Left colon (tissue), 2 donors: ENCODE data around the gene CRTC1. TPM values are rescaled to one million over a fixed set of nuclear protein-coding genes. Genes with fewer than 3 reads are reported as not detected.

Source experiments
- ATAC-seq: fragments of 200-7000 bp; cut with Tn5 transposase; one replicate; pipeline ENCODE4 v1.9.1; 2020; ENCODE audit warnings: mild to moderate bottlenecking, moderate library complexity
- DNase-seq, 2 donors: peaks; one replicate each; pipeline ENCODE4 v3.0.0-alpha.2; 2020
- intact Hi-C, 2 donors: fragments of 100-400 bp; cut with DNase I in 1 of 2; cut with micrococcal nuclease in 1 of 2; formaldehyde crosslinking; loops; one replicate each; pipeline versions ENCODE4 v1.11.2 to v1.14.0; 2022; cut with DNase I, micrococcal nuclease
- long read RNA-seq: library from polyadenylated mRNA; unstranded; transcript quantifications from one replicate; pipeline ENCODE4 v2.0.0, GENCODE V29; 2021
- total RNA-seq, 2 donors: library from RNA; stranded (reverse); fragmentation: NEBNext Ultra II Directional; extraction: Animal tissue kit (Norgen Biotek cat#: 25700); gene quantifications; one replicate each; pipeline ENCODE4 v1.2.1, GENCODE V29; 2021
- donor health status: DM: no; HTN: no; CAD: no.
- donor health status: DM: yes; HTN: yes; CAD: no.

CRTC1 gene, protein sequence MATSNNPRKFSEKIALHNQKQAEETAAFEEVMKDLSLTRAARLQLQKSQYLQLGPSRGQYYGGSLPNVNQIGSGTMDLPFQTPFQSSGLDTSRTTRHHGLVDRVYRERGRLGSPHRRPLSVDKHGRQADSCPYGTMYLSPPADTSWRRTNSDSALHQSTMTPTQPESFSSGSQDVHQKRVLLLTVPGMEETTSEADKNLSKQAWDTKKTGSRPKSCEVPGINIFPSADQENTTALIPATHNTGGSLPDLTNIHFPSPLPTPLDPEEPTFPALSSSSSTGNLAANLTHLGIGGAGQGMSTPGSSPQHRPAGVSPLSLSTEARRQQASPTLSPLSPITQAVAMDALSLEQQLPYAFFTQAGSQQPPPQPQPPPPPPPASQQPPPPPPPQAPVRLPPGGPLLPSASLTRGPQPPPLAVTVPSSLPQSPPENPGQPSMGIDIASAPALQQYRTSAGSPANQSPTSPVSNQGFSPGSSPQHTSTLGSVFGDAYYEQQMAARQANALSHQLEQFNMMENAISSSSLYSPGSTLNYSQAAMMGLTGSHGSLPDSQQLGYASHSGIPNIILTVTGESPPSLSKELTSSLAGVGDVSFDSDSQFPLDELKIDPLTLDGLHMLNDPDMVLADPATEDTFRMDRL
- total RNA-seq = 10 to 100 TPM; 10.2 TPM
- long read RNA-seq, partial matches to known transcripts = 1 of 8 reads
- long read RNA-seq, other reads (novel, unspliced or antisense) = 7 of 8 reads

DNA sequence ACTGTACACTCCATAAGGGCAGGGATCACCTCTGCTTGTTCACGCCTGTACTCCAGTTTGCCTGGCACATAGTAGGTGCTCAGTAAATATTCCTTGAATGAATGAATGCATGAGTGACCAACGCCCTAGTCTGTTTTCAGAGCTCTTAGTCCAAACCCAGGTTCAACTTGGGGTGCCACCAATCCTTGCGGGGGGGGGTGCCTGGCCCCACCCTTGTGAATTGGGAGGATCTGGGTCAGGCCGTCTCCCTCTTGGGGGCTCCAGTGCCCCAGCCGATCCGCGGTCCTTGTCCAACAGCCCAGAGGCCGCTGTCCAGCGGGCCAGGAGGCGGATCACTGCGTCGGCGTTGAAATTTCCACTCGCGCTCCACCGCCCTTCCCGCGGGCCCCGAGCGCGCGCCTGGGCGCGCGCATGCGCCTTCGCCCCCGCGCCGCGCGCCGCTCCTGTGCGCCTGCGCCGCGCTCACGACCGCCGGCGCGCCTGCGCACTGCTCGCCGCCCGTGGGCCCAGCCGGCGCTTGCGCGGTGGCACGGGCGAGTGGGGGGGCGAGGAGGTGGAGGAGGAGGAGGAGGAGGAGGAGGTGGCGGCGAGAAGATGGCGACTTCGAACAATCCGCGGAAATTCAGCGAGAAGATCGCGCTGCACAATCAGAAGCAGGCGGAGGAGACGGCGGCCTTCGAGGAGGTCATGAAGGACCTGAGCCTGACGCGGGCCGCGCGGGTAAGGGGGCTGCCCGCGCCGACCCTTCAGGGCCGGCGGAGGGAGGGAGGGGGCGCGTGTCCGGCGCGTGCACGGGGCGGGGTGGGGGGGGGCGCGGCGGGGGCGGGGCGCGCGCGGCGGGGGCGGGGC, at the start of gene CRTC1:
Gene CRTC1, plus strand, starts transcription at position 572 of the 849 bp plus-strand sequence. Its CDS starts 23 bp downstream, at position 595.
- peak; percentile 92 for ATAC-seq
- peak; percentile 91 for DNase-seq
- intact Hi-C loops = no loop called here

- ATAC-seq (peak; percentile 5), DNase-seq (peak in 1 of 2 donors; percentile 45)
- intact Hi-C loops = no loop called here
Observed at GRCh38 chr19:18634612-18635297, 48.7 kb upstream of the CRTC1 start.

GRCh38 chr19:18635831-18636182, 47.7 kb upstream of the CRTC1 start:
- intact Hi-C loops = no loop called here
- no peak for DNase-seq
- ATAC-seq = no peak

DNA sequence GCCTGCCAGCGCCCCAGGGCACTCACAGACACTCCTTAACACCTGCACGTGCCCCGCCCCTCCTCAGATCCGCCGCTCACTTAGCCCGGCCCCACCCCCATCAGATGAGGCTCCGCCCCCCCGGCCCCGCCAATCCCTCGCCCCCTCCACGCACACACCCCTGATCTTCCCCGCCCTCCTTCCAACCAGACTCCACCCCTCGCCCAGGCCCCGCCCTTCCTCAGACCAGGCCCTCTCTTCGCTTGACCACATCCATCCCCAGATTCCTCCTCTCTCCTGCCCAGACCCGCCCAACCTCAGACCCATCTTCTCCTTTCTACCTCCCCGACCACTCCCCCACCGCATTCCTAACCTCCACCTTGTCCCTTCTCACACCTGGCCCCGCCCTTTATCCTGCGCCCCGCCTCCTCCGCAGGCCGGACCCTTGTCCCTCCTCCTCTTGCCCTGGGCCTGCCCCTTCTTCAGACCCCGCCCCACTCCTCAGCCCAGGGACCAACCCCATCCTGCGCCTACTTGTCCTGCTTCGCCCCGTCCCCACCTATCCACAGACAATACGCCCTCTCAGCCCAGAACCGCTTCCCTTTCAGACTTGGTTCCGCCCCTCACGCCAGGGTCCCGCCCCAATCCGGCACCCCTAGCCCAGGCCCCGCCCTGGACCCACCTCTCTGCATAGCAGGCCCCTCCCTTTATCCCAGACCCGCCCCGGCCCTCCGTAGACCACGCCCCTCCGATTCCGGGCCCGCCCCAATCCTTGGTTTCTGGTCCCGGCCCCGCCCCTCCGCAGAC, 47.1 kb upstream of the CRTC1 start:
- intact Hi-C loops = no loop called here
- DNase-seq (peak; percentile 98 to 100), ATAC-seq (peak; percentile 83)

- intact Hi-C loops = no loop called here
- no peak for DNase-seq
- ATAC-seq = no peak
Observed at GRCh38 chr19:18636969-18637629, 46.4 kb upstream of the CRTC1 start, which contains the start of gene KLHL26. Gene KLHL26, plus strand, starts transcription at chr19:18637028. Its CDS starts 27 bp downstream, at chr19:18637055.

DNA sequence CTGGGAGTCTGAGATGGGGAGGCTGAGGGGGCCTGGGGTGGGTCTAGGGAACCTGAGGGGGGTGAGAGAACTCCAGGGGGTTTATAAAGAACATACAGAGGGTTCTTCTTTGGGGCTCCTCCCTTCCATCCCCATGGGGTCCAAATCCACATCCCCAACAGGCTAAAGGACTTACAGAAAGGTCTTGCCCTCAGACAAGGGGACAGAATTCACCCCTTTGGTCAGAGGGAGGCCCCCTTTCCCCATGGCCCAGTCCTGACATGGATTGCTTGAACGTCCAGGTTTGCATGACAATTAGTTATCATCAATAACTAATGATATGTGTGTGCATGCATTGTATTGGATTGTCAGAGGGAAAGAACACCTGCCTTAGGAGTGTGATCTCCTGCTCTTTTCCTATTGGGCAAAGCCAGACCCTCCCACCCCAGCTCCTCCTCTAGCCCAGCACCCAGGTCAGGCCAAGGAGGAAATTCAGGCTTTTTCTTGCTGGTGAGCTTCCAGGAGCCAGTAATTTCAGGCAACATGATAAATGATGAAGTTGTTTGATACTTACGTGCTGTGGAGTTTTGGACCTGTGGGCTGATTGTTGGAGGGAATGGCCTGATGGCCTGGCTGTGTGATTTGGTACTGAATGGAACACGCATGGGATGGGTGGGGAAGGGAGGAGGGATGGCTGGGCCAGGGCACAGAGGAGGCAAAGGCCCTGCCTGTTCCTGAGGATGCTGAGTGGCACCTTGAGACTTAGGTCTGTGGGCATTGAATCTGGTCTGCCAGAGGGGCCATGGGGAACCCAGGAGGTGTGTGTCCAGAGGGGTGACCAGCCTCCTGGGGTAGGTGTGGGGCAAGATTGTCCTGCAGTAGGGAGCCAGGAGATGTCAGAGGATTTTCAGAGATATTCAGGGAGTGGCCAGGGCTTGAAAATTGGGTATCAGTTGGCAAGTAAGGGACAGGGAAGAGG, 45.5 kb upstream of the CRTC1 start:
- ATAC-seq = peak; percentile 47
- intact Hi-C loops = no loop called here
- DNase-seq = peak; percentile 56 to 73

GRCh38 chr19:18639706-18640243, 43.7 kb upstream of the CRTC1 start:
- no peak for DNase-seq
- intact Hi-C loops = no loop called here
- ATAC-seq = no peak

- peak; percentile 86 for ATAC-seq
- intact Hi-C loops = no loop called here
- no peak for DNase-seq
Observed at GRCh38 chr19:18644196-18645034, 39.1 kb upstream of the CRTC1 start.

- DNase-seq (no peak), ATAC-seq (no peak)
- intact Hi-C loops = no loop called here
Observed at GRCh38 chr19:18645035-18645511, 38.4 kb upstream of the CRTC1 start.

DNA sequence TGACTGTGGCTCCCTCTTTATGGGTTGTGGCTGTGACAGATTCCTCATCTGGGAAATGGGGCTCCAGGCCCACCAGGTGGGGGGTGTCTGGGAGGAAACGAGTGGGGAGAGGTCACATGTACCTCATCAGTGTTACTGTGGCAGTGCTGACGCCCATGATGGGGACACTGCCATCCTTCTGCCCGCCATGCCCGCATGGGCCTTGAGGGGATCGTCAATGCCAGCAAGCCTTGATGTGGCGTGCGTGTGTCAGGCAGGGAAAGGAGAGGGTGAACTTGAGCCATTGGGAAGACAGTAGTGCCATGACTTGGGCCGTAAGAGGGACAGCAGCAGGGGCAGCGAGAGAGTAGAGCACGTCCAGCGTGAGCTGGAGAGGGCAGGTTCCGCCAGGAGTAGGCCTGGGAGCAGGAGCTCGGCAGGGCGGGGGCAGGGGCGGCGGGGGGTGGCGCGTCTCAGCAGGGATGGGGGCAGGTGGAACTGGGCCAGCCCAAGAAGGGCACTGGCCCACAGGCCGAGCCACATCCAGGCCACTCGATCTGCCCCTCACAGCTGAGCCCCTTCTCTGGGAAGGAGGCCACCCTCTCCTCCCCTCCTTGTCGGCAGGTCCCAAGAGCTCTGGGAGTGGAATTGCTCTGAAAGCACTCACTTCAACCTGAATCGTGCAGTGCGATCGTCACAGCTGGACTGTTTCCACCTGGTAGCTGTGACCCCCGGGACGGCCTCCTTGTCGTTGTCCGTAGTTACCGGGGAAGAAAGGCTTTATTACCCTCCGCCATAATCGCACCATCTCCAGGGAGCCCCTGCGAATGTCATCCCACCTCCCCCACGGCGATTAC, 36.7 kb upstream of the CRTC1 start:
- ATAC-seq (no peak), DNase-seq (no peak)
- intact Hi-C loops = no loop called here

- no peak for DNase-seq
- ATAC-seq = no peak
- intact Hi-C loops = no loop called here
Observed at GRCh38 chr19:18647371-18647767, 36.1 kb upstream of the CRTC1 start.

DNA sequence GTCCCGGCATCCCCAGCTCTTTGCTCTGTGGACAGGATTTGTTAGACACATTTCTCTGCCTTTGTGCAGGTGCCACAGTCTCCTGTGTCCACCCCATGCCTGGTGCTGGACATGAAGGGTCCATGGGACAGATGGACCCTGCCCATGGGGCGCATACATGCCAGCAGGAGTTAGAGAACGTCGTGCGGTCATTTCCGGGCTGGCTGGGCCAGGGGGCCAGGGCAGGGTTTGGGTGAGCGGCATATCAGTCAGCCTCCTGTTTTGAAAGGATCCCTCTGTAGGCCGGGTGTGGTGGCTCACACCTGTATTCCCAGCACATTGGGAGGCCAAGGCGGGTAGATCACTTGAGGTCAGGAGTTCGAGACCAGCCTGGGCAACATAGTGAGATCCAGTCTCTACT, 35.7 kb upstream of the CRTC1 start:
- intact Hi-C loops = no loop called here
- no peak for ATAC-seq
- DNase-seq = no peak

DNA sequence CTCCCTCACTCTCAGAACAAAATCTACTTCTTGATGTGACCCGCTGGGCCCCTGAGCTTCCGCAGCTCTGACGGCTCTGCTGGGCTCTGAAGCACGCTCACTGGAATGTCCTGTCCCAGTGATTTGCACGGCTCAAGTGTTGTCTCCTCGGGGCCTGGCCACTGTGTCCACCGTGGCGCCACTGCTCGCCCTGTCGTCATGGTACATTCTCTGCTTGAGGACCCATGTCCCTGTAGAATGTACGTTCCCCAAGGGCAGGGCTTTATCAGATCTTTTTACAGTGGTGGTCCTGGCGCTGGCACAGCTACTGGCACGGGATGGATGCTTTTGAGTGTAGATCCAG, 34.5 kb upstream of the CRTC1 start:
- DNase-seq = no peak
- intact Hi-C loops = no loop called here
- ATAC-seq = no peak

GRCh38 chr19:18649371-18650020, 34.0 kb upstream of the CRTC1 start:
- intact Hi-C loops = no loop called here
- ATAC-seq (peak; percentile 41), DNase-seq (peak; percentile 54 to 55)
